Esophagus squamous epithelium (tissue), 5 donors: ENCODE data around the gene MROH9. TPM values are rescaled to one million over a fixed set of nuclear protein-coding genes. Genes with fewer than 3 reads are reported as not detected.

ENCODE experiments used
- DNase-seq: peaks from one replicate; lab custom pipeline; 2025; lab: John Stamatoyannopoulos, UW
- H3K27ac ChIP-seq, 4 donors: fragments of 200-600 bp; sonication (generic); one replicate each; pipeline ENCODE4 v1.5.1; 2016 to 2019; ENCODE audit warnings: mild to moderate bottlenecking in 1 of 4
- H3K27me3 ChIP-seq, 4 donors: fragments of 200-600 bp; sonication (generic); 1 replicate in 3 of 4; 2 replicates in 1 of 4; pipeline versions ENCODE4 v1.5.1 to v1.6.0; 2017 to 2021; ENCODE audit warnings: antibody characterized with exemption in 1 of 4
- H3K36me3 ChIP-seq, 3 donors: fragments of 200-600 bp; sonication (generic); one replicate each; pipeline ENCODE4 v1.5.1; 2016 to 2019
- H3K4me1 ChIP-seq, 3 donors: fragments of 200-600 bp; sonication (generic); one replicate each; pipeline ENCODE4 v1.5.1; 2017 to 2019
- H3K4me3 ChIP-seq, 4 donors: fragments of 200-600 bp; sonication (generic); 1 replicate in 3 of 4; 2 replicates in 1 of 4; pipeline ENCODE4 v1.5.1; 2016 to 2019; ENCODE audit warnings: mild to moderate bottlenecking in 2 of 4, moderate library complexity in 1 of 4
- H3K9me3 ChIP-seq, 3 donors: fragments of 200-600 bp; sonication (generic); one replicate each; pipeline ENCODE4 v1.5.1; 2016 to 2019
- CTCF ChIP-seq, 6 experiments: fragments of 450-650 bp in 4 of 6; fragments of 200-600 bp in 2 of 6; sonication (generic) in 2 of 6; IDR thresholded peaks; one replicate each; pipeline ENCODE4 v1.5.1; 2016 to 2019; ENCODE audit warnings: antibody characterized with exemption in 6 of 6, mild to moderate bottlenecking in 4 of 6, moderate library complexity in 4 of 6
- POLR2A ChIP-seq, 4 donors: fragments of 450-650 bp; IDR thresholded peaks; one replicate each; pipeline ENCODE4 v1.6.1; 2017; ENCODE audit warnings: antibody characterized with exemption in 4 of 4, mild to moderate bottlenecking in 4 of 4, moderate library complexity in 3 of 4
- WGBS, 2 donors: methylation state at CpG; one replicate each; pipeline ENCODE4 v1.1.5; 2018; 5-methylcytosine and 5-hydroxymethylcytosine counted together
- intact Hi-C: fragments of 100-400 bp; cut with DNase I; formaldehyde crosslinking; loops from one replicate; pipeline ENCODE4 v1.15.0; 2022
- total RNA-seq, 4 donors: library from RNA; depleted of rRNA; stranded (reverse); fragments of >200 nt; gene quantifications; one replicate each; pipeline ENCODE4 v1.1.0, GENCODE V29; 2016
- donor health status: DM: yes; HTN: yes; CAD: no.

The MROH9 gene
- total RNA-seq, 4 donors from 2014 or later = not detected

- H3K4me1 ChIP-seq = peaks cover 0 to 22% (median 8%) of the 10 kb centered on the region in 3 donors
- H3K27me3 ChIP-seq = no peaks in the 10 kb centered on the region
- intact Hi-C loops = no loop called here
- 46 to 57% methylated on average over 8 of the region's 8 CpGs for WGBS, 2 donors
- H3K4me3 ChIP-seq = no peak overlapping the region
- DNase-seq = no peak
- H3K9me3 ChIP-seq = no peaks in the 10 kb centered on the region
- no peak overlapping the region for H3K27ac ChIP-seq
- TF ChIP-seq POLR2A (IDR thresholded peaks at IDR 0.05) (no peak), CTCF (IDR thresholded peaks at IDR 0.05) (no peak)
- H3K36me3 ChIP-seq = no peaks in the 10 kb centered on the region
These were observed 7.1 kb upstream of the MROH9 start for GRCh38 chr1:170927955-170928840.

- no peaks in the 10 kb centered on the region for H3K9me3 ChIP-seq
- H3K4me1 ChIP-seq = peaks cover 0 to 22% (median 8%) of the 10 kb centered on the region in 3 donors
- no peaks in the 10 kb centered on the region for H3K36me3 ChIP-seq
- WGBS, 2 donors = 33 to 34% methylated on average over 4 of the region's 4 CpGs
- no peak for DNase-seq
- H3K27me3 ChIP-seq = no peaks in the 10 kb centered on the region
- intact Hi-C loops = no loop called here
- TF ChIP-seq POLR2A (IDR thresholded peaks at IDR 0.05) = no peak
- TF ChIP-seq CTCF (IDR thresholded peaks at IDR 0.05) = no peak
- H3K27ac ChIP-seq = peak overlapping the region in 3 of 4 donors; percentile 23 to 59 (median 56)
- no peak overlapping the region for H3K4me3 ChIP-seq
These were observed 5.9 kb upstream of the MROH9 start for GRCh38 chr1:170929412-170929834.

- intact Hi-C loops = no loop called here
- H3K36me3 ChIP-seq = no peaks in the 10 kb centered on the region
- no peaks in the 10 kb centered on the region for H3K27me3 ChIP-seq
- H3K4me3 ChIP-seq = no peak overlapping the region
- peaks cover 0 to 22% (median 8%) of the 10 kb centered on the region in 3 donors for H3K4me1 ChIP-seq
- DNase-seq = no peak
- 5 to 14% methylated on average over 7 of the region's 7 CpGs for WGBS, 2 donors
- TF ChIP-seq POLR2A (IDR thresholded peaks at IDR 0.05) (no peak), CTCF (IDR thresholded peaks at IDR 0.05) (peak; percentile 28 to 66 (median 54))
- H3K27ac ChIP-seq = peak overlapping the region in 3 of 4 donors; percentile 23 to 59 (median 56)
- no peaks in the 10 kb centered on the region for H3K9me3 ChIP-seq
These were observed 5.3 kb upstream of the MROH9 start for GRCh38 chr1:170929835-170930554.

DNA sequence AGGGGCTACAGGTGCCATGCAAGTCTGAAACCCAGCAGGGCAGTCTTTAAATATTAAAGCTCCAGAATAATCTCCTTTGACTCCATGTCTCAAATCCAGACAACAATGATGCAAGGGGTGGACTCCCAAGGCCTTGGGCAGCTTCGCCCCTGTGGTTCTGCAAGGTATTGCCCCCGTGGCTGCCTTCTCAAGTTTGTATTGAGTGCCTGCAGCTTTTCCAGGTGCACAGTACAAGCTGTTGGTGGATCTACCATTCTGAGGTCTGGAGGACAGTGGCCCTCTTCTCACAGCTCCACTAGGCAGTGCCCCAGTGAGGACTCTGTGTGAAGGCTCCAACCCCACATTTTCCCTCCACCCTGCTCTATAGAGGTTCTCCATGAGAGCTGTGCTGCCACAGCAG, 3.7 kb upstream of the MROH9 start:
- intact Hi-C loops = no loop called here
- H3K4me3 ChIP-seq = no peak overlapping the region
- H3K27me3 ChIP-seq = no peaks in the 10 kb centered on the region
- no peak overlapping the region for H3K27ac ChIP-seq
- H3K4me1 ChIP-seq = peaks cover 0 to 22% (median 8%) of the 10 kb centered on the region in 3 donors
- H3K9me3 ChIP-seq = no peaks in the 10 kb centered on the region
- TF ChIP-seq CTCF (IDR thresholded peaks at IDR 0.05) (no peak), POLR2A (IDR thresholded peaks at IDR 0.05) (no peak)
- H3K36me3 ChIP-seq = no peaks in the 10 kb centered on the region
- DNase-seq = no peak
- 64 to 100% methylated on average over 2 of the region's 2 CpGs for WGBS, 2 donors

GRCh38 chr1:170932236-170932635, 3.1 kb upstream of the MROH9 start:
- no peaks in the 10 kb centered on the region for H3K36me3 ChIP-seq
- peaks cover 0 to 22% (median 8%) of the 10 kb centered on the region in 3 donors for H3K4me1 ChIP-seq
- WGBS, 2 donors = 74 to 82% methylated on average over 3 of the region's 3 CpGs
- DNase-seq = no peak
- TF ChIP-seq CTCF (IDR thresholded peaks at IDR 0.05) = no peak
- TF ChIP-seq POLR2A (IDR thresholded peaks at IDR 0.05) = no peak
- no peaks in the 10 kb centered on the region for H3K9me3 ChIP-seq
- no peak overlapping the region for H3K27ac ChIP-seq
- intact Hi-C loops = no loop called here
- no peaks in the 10 kb centered on the region for H3K27me3 ChIP-seq
- H3K4me3 ChIP-seq = no peak overlapping the region
